ENCODE measurements around the gene GRM7.

Gene GRM7

GRCh38 chr3:7288133-7288532 lies 427.2 kb downstream of the GRM7 start:
- H3K4me3 ChIP-seq (ENCODE audit: control insufficient read depth, low read depth, low read length), result no peak overlapping the region
- no peak for TF ChIP-seq CTCF (IDR thresholded peaks at IDR 0.05; ENCODE audit: control insufficient read depth, insufficient read depth, low read depth, low read length, missing control alignments)
- DNase-seq (ENCODE audit: low read depth), result no peak

- no peak overlapping the region for H3K4me3 ChIP-seq (ENCODE audit: control insufficient read depth, low read depth, low read length)
- no peak for DNase-seq (ENCODE audit: low read depth)
- TF ChIP-seq CTCF (IDR thresholded peaks at IDR 0.05; ENCODE audit: control insufficient read depth, insufficient read depth, low read depth, low read length, missing control alignments), result no peak
Measured at GRCh38 chr3:7289121-7289520, 428.2 kb downstream of the GRM7 start.

- no peak for DNase-seq (ENCODE audit: low read depth)
- TF ChIP-seq CTCF (IDR thresholded peaks at IDR 0.05; ENCODE audit: control insufficient read depth, insufficient read depth, low read depth, low read length, missing control alignments), result no peak
- H3K4me3 ChIP-seq (ENCODE audit: control insufficient read depth, low read depth, low read length), result no peak overlapping the region
Measured at GRCh38 chr3:7290077-7290825, 429.3 kb downstream of the GRM7 start.

GRCh38 chr3:7292362-7292761 lies 431.4 kb downstream of the GRM7 start:
- no peak for DNase-seq (ENCODE audit: low read depth)
- TF ChIP-seq CTCF (IDR thresholded peaks at IDR 0.05; ENCODE audit: control insufficient read depth, insufficient read depth, low read depth, low read length, missing control alignments), result no peak
- H3K4me3 ChIP-seq (ENCODE audit: control insufficient read depth, low read depth, low read length), result no peak overlapping the region

GRCh38 chr3:7293286-7293685 lies 432.4 kb downstream of the GRM7 start:
- H3K4me3 ChIP-seq (ENCODE audit: control insufficient read depth, low read depth, low read length), result no peak overlapping the region
- no peak for DNase-seq (ENCODE audit: low read depth)
- TF ChIP-seq CTCF (IDR thresholded peaks at IDR 0.05; ENCODE audit: control insufficient read depth, insufficient read depth, low read depth, low read length, missing control alignments), result no peak

- H3K4me3 ChIP-seq (ENCODE audit: control insufficient read depth, low read depth, low read length), result no peak overlapping the region
- DNase-seq (ENCODE audit: low read depth), result no peak
- TF ChIP-seq CTCF (IDR thresholded peaks at IDR 0.05; ENCODE audit: control insufficient read depth, insufficient read depth, low read depth, low read length, missing control alignments), result no peak
Measured at GRCh38 chr3:7305561-7305960, 444.6 kb downstream of the GRM7 start.
